ENCODE results near the gene GALNTL6.

Gene GALNTL6

GRCh38 chr4:172088556-172088955, 275.4 kb downstream of the GALNTL6 start:
- Histone ChIP-seq H4K20me1 (ENCODE audit: low read depth, low read length) (no peaks in the 10 kb centered on the region), H3K36me3 (ENCODE audit: low read length) (no peaks in the 10 kb centered on the region), H3K79me2 (ENCODE audit: insufficient read depth, low read length) (no peaks in the 10 kb centered on the region), H3K27ac (ENCODE audit: low read depth, low read length) (no peak overlapping the region), H3K9me2 (replicated peaks; ENCODE audit: insufficient read depth, low read length) (no peaks in the 10 kb centered on the region), H2AFZ (ENCODE audit: low read depth, low read length, severe bottlenecking) (no peak overlapping the region), H3F3A (ENCODE audit: insufficient read depth) (no peaks in the 10 kb centered on the region), H3K9me3 (ENCODE audit: insufficient read depth, low read length) (no peaks in the 10 kb centered on the region), H3K4me3 (ENCODE audit: insufficient read depth, low read length, poor library complexity, severe bottlenecking) (no peak overlapping the region), H3K27me3 (ENCODE audit: low read length) (no peaks in the 10 kb centered on the region), H3K4me2 (ENCODE audit: low read depth, low read length, poor library complexity, severe bottlenecking) (no peak overlapping the region), H3K9ac (ENCODE audit: low read length) (no peak overlapping the region)
- TF ChIP-seq CTCF (IDR thresholded peaks at IDR 0.05; ENCODE audit: insufficient read depth, low read length, poor library complexity, severe bottlenecking): no peak
- no peak for TF ChIP-seq EZH2phosphoT487 (conservative IDR thresholded peaks at IDR 0.05; ENCODE audit: low read length)

GRCh38 chr4:172095161-172095560, 282.0 kb downstream of the GALNTL6 start:
- no peak overlapping the region for H3K4me2 ChIP-seq (ENCODE audit: low read depth, low read length, poor library complexity, severe bottlenecking)
- no peaks in the 10 kb centered on the region for H3K9me2 ChIP-seq (replicated peaks; ENCODE audit: insufficient read depth, low read length)
- no peak overlapping the region for H2AFZ ChIP-seq (ENCODE audit: low read depth, low read length, severe bottlenecking)
- no peaks in the 10 kb centered on the region for H4K20me1 ChIP-seq (ENCODE audit: low read depth, low read length)
- H3K27ac ChIP-seq (ENCODE audit: low read depth, low read length): no peak overlapping the region
- no peak overlapping the region for H3K4me3 ChIP-seq (ENCODE audit: insufficient read depth, low read length, poor library complexity, severe bottlenecking)
- no peaks in the 10 kb centered on the region for H3K36me3 ChIP-seq (ENCODE audit: low read length)
- no peaks in the 10 kb centered on the region for H3K79me2 ChIP-seq (ENCODE audit: insufficient read depth, low read length)
- no peaks in the 10 kb centered on the region for H3K9me3 ChIP-seq (ENCODE audit: insufficient read depth, low read length)
- H3K9ac ChIP-seq (ENCODE audit: low read length): no peak overlapping the region
- TF ChIP-seq CTCF (IDR thresholded peaks at IDR 0.05; ENCODE audit: insufficient read depth, low read length, poor library complexity, severe bottlenecking) (no peak), EZH2phosphoT487 (conservative IDR thresholded peaks at IDR 0.05; ENCODE audit: low read length) (no peak)
- H3K27me3 ChIP-seq (ENCODE audit: low read length): no peaks in the 10 kb centered on the region
- H3F3A ChIP-seq (ENCODE audit: insufficient read depth): no peaks in the 10 kb centered on the region

DNA sequence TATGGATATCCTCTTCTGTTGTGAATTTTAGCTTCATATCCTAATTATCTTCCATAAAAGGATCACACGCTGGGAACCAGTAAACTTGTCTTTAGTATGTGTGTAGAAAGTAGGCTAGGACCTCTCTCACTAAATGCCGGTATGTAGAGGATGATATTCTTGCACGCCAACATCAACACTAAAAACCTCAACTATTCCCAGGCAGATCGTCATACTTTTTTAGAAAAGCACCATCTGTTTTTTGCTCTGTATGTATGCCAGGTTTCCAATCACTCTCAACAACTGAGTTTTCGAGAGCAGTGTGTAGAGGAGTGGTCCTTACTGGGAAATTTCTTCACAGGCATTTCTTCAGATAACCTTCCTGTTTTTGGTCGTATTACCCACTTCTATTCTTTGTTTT, 283.6 kb downstream of the GALNTL6 start:
- Histone ChIP-seq H3K9me2 (replicated peaks; ENCODE audit: insufficient read depth, low read length) (no peaks in the 10 kb centered on the region), H3K9me3 (ENCODE audit: insufficient read depth, low read length) (no peaks in the 10 kb centered on the region), H3K27ac (ENCODE audit: low read depth, low read length) (no peak overlapping the region), H3K79me2 (ENCODE audit: insufficient read depth, low read length) (no peaks in the 10 kb centered on the region), H3K9ac (ENCODE audit: low read length) (no peak overlapping the region), H3K4me3 (ENCODE audit: insufficient read depth, low read length, poor library complexity, severe bottlenecking) (no peak overlapping the region), H3K36me3 (ENCODE audit: low read length) (no peaks in the 10 kb centered on the region), H2AFZ (ENCODE audit: low read depth, low read length, severe bottlenecking) (no peak overlapping the region), H3K4me2 (ENCODE audit: low read depth, low read length, poor library complexity, severe bottlenecking) (no peak overlapping the region), H3F3A (ENCODE audit: insufficient read depth) (no peaks in the 10 kb centered on the region), H4K20me1 (ENCODE audit: low read depth, low read length) (no peaks in the 10 kb centered on the region), H3K27me3 (ENCODE audit: low read length) (no peaks in the 10 kb centered on the region)
- TF ChIP-seq CTCF (IDR thresholded peaks at IDR 0.05; ENCODE audit: insufficient read depth, low read length, poor library complexity, severe bottlenecking) (no peak), EZH2phosphoT487 (conservative IDR thresholded peaks at IDR 0.05; ENCODE audit: low read length) (no peak)
